HCT116 (cell line): Measurements from ENCODE around the gene RNF150. TPM values are rescaled to one million over a fixed set of nuclear protein-coding genes. Genes with fewer than 3 reads are reported as not detected.

Experiments
- ATAC-seq: fragments of 200-7000 bp; cut with Tn5 transposase; 2 replicates; pipeline ENCODE4 v1.9.1; 2020; ENCODE audit warnings: mild to moderate bottlenecking, moderate library complexity
- BruUV-seq: library from RNA; stranded (reverse); fragments of 400-500 nt; replicated peaks from 2 replicates; lab custom pipeline; 2021; lab: Mats Ljungman, UMichigan
- CTCF ChIA-PET: fragments of 300-600 bp; sonication (Branson Sonifier 250); formaldehyde crosslinking; loops from one replicate; lab custom pipeline; 2021; ENCODE audit warnings: antibody characterized with exemption; lab: Charles Lee
- POLR2A ChIA-PET: fragments of 300-600, 350-600 bp; sonication (Branson Sonifier 250); formaldehyde crosslinking; loops from one replicate; lab custom pipeline; 2021; ENCODE audit warnings: antibody characterized with exemption; lab: Charles Lee
- RAD21 ChIA-PET, 2 experiments: fragments of 300-600 bp; sonication (Branson Sonifier 250); formaldehyde crosslinking; loops; one replicate each; lab custom pipeline; 2023; ENCODE audit warnings: low total read pairs in 2 of 2; ENCODE audit not compliant: uncharacterized antibody in 2 of 2, unreplicated experiment in 2 of 2, low non-redundant PET in 1 of 2; lab: Charles Lee
- DNase-seq: peaks from one replicate; pipeline ENCODE4 v3.0.0-alpha.2; 2010; ENCODE audit warnings: low read depth, low spot score
- H2AFZ ChIP-seq: fragments of 200-600 bp; shearing (Covaris generic), sonication (generic); 2 replicates; pipeline ENCODE4 v1.6.1; 2017; ENCODE audit warnings: low read depth, mixed run types, mixed read lengths, antibody characterized with exemption, low read length; ENCODE audit not compliant: poor library complexity, severe bottlenecking
- H3K27ac ChIP-seq: 2 replicates; pipeline ENCODE4 v1.5.1; 2012; ENCODE audit warnings: low read depth, low read length
- H3K27me3 ChIP-seq: fragments of 200-600 bp; sonication (generic); 2 replicates; pipeline ENCODE4 v1.6.1; 2016; ENCODE audit warnings: mixed run types, low read length, mixed read lengths; ENCODE audit not compliant: insufficient read depth
- H3K36me3 ChIP-seq, 2 experiments: fragments of 200-500 bp in 1 of 2; fragments of 200-600 bp in 1 of 2; sonication (Bioruptor generic) in 1 of 2; sonication (generic) in 1 of 2; 2 replicates each; pipeline versions ENCODE4 v1.5.1 to v1.6.1; 2014 to 2016; ENCODE audit warnings: low read length in 2 of 2, inconsistent platforms in 1 of 2, mixed read lengths in 1 of 2, mixed run types in 1 of 2; ENCODE audit not compliant: insufficient read depth in 2 of 2, control insufficient read depth in 1 of 2
- H3K4me1 ChIP-seq, 2 experiments: fragments of 200-600 bp in 1 of 2; sonication (generic) in 1 of 2; 2 replicates each; pipeline versions ENCODE4 v1.5.1 to v1.6.1; 2012 to 2017; ENCODE audit warnings: low read length in 2 of 2, inconsistent platforms in 1 of 2, mild to moderate bottlenecking in 1 of 2, mixed read lengths in 1 of 2, mixed run types in 1 of 2, moderate library complexity in 1 of 2; ENCODE audit not compliant: insufficient read depth in 2 of 2, control insufficient read depth in 1 of 2
- H3K4me2 ChIP-seq: fragments of 200-600 bp; sonication (generic); 2 replicates; pipeline ENCODE4 v1.6.1; 2017; ENCODE audit warnings: mixed run types, low read length, mixed read lengths
- H3K4me3 ChIP-seq, 2 experiments: fragments of 200-600 bp in 1 of 2; sonication (generic) in 1 of 2; replicated peaks in 1 of 2; 2 replicates each; pipeline ENCODE4 v1.5.1; 2011 to 2016; ENCODE audit warnings: low read length in 2 of 2, control low read depth in 1 of 2, low read depth in 1 of 2, mild to moderate bottlenecking in 1 of 2, mixed read lengths in 1 of 2, mixed run types in 1 of 2
- H3K79me2 ChIP-seq: fragments of 200-600 bp; sonication (generic); 2 replicates; pipeline ENCODE4 v1.6.1; 2017; ENCODE audit warnings: mild to moderate bottlenecking, mixed run types, low read length, moderate library complexity, mixed read lengths; ENCODE audit not compliant: insufficient read depth
- H3K9ac ChIP-seq: fragments of 200-600 bp; sonication (generic); 2 replicates; pipeline ENCODE4 v1.6.1; 2016; ENCODE audit warnings: low read length, mixed read lengths
- H3K9me2 ChIP-seq: fragments of 200-600 bp; sonication (generic), shearing (Covaris generic); 2 replicates; pipeline ENCODE4 v1.6.1; 2017; ENCODE audit warnings: mixed run types, mild to moderate bottlenecking, moderate library complexity; ENCODE audit not compliant: insufficient read depth
- H3K9me3 ChIP-seq, 2 experiments: fragments of 200-500 bp in 1 of 2; fragments of 200-600 bp in 1 of 2; sonication (Bioruptor generic) in 1 of 2; sonication (generic) in 1 of 2; 2 replicates each; pipeline ENCODE4 v1.6.1; 2014 to 2017; ENCODE audit warnings: low read length in 2 of 2, mixed read lengths in 2 of 2, inconsistent platforms in 1 of 2, low read depth in 1 of 2, mild to moderate bottlenecking in 1 of 2, mixed run types in 1 of 2, moderate library complexity in 1 of 2; ENCODE audit not compliant: control insufficient read depth in 1 of 2, insufficient read depth in 1 of 2
- H4K20me1 ChIP-seq: fragments of 200-600 bp; sonication (generic), shearing (Covaris generic); 2 replicates; pipeline ENCODE4 v1.6.1; 2017; ENCODE audit warnings: mixed run types, mild to moderate bottlenecking, moderate library complexity; ENCODE audit not compliant: insufficient read depth
- CBX3 ChIP-seq: IDR thresholded peaks from 2 replicates; pipeline ENCODE4 v1.6.1; 2012; ENCODE audit warnings: low read depth
- EGR1 ChIP-seq: IDR thresholded peaks from 2 replicates; pipeline ENCODE4 v1.6.1; 2012; ENCODE audit warnings: low read depth
- ELF1 ChIP-seq: IDR thresholded peaks from 2 replicates; pipeline ENCODE4 v1.6.1; 2012; ENCODE audit warnings: low read depth, borderline replicate concordance
- EZH2 ChIP-seq: fragments of 200-600 bp; sonication (generic); IDR thresholded peaks from 2 replicates; pipeline ENCODE4 v1.6.1; 2017; ENCODE audit warnings: antibody characterized with exemption, mixed run types
- EZH2phosphoT487 ChIP-seq: fragments of 200-600 bp; IDR thresholded peaks from 2 replicates; pipeline ENCODE4 v1.6.1; 2018; ENCODE audit warnings: antibody characterized with exemption, borderline replicate concordance
- FOSL1 ChIP-seq: IDR thresholded peaks from 2 replicates; pipeline ENCODE4 v1.6.1; 2012; ENCODE audit warnings: low read depth
- POLR2A ChIP-seq: IDR thresholded peaks from 2 replicates; pipeline ENCODE4 v1.7.0; 2011; ENCODE audit warnings: borderline replicate concordance; ENCODE audit not compliant: insufficient read depth, insufficient read length; ENCODE audit errors: extremely low read depth
- POLR2AphosphoS5 ChIP-seq: IDR thresholded peaks from 2 replicates; pipeline ENCODE4 v1.6.1; 2011; ENCODE audit warnings: mild to moderate bottlenecking, low read depth, low read length, moderate library complexity
- SP1 ChIP-seq: IDR thresholded peaks from 2 replicates; pipeline ENCODE4 v1.6.1; 2012; ENCODE audit warnings: low read depth
- TCF7L2 ChIP-seq: IDR thresholded peaks from 2 replicates; pipeline ENCODE4 v1.7.0; 2011; ENCODE audit warnings: borderline replicate concordance, inconsistent platforms; ENCODE audit not compliant: insufficient read depth, insufficient read length; ENCODE audit errors: extremely low read depth
- YY1 ChIP-seq: IDR thresholded peaks from 2 replicates; pipeline ENCODE4 v1.6.1; 2011; ENCODE audit warnings: low read length, low read depth, moderate library complexity, mild to moderate bottlenecking; ENCODE audit not compliant: insufficient replicate concordance; ENCODE audit errors: extremely low read depth
- ZFX ChIP-seq: fragments of 450-650 bp; IDR thresholded peaks from 2 replicates; pipeline ENCODE4 v1.6.1; 2017
- intact Hi-C: fragments of 100-400 bp; cut with micrococcal nuclease; formaldehyde crosslinking; loops from 2 replicates; pipeline ENCODE4 v1.10.0; 2022
- total RNA-seq: library from RNA; stranded (reverse); gene quantifications from one replicate; pipeline ENCODE4 v1.2.1, GENCODE V29; 2021; ENCODE audit not compliant: unreplicated experiment
- TF ChIP-seq, protein P1 (sequence below): IDR thresholded peaks from 2 replicates; pipeline ENCODE4 v1.6.1; 2012
- TF ChIP-seq, protein P2 (sequence below), 3 experiments: fragments of 200-600 bp in 1 of 3; sonication (generic) in 1 of 3; IDR thresholded peaks in 2 of 3; conservative IDR thresholded peaks in 1 of 3; 2 replicates each; pipeline ENCODE4 v1.5.1; 2012 to 2017; ENCODE audit warnings: low read depth in 2 of 3, low read length in 2 of 3, antibody characterized with exemption in 1 of 3, borderline replicate concordance in 1 of 3, control low read depth in 1 of 3, mild to moderate bottlenecking in 1 of 3, mixed read lengths in 1 of 3, mixed run types in 1 of 3, moderate library complexity in 1 of 3; ENCODE audit not compliant: insufficient read depth in 1 of 3
- TF ChIP-seq, protein P3 (sequence below): IDR thresholded peaks from 2 replicates; pipeline ENCODE4 v1.6.1; 2012
- TF ChIP-seq, protein P4 (sequence below): IDR thresholded peaks from 2 replicates; pipeline ENCODE4 v1.6.1; 2012; ENCODE audit warnings: low read depth

Gene RNF150
- total RNA-seq, 1 experiment from 2014 or later: 0.07 TPM

DNA sequence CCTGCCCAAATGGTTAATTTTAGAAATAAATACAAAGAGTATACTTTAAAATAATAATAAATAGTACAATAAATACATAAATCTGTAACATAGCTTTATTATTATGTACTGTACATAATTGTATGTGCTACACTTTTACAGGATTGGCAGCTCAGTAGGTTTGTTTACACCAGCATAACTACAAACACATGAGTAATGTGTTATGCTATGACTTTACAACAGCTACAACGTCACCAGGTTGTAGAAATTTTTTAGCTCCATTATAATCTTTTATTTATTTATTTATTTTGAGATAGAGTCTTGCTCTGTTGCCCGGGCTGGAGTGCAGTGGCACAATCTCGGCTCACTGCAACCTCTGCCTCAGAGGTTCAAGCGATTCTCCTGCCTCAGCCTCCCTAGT lies 31.8 kb downstream of the RNF150 start:
- H3K27me3 ChIP-seq: no peaks in the 10 kb centered on the region
- no peak overlapping the region for H3K4me2 ChIP-seq
- no peaks in the 10 kb centered on the region for H3K9me3 ChIP-seq
- no peaks in the 10 kb centered on the region for H4K20me1 ChIP-seq
- intact Hi-C loops: no loop called here
- no peak overlapping the region for H2AFZ ChIP-seq
- ChIA-PET RAD21 (no interaction called here), CTCF (no interaction called here), POLR2A (no interaction called here)
- BruUV-seq: no TSS peak
- no peaks in the 10 kb centered on the region for H3K79me2 ChIP-seq
- no peaks in the 10 kb centered on the region for H3K9me2 ChIP-seq
- no peak overlapping the region for H3K27ac ChIP-seq
- DNase-seq (no peak), ATAC-seq (no peak)
- H3K4me1 ChIP-seq: peaks cover 0 to 5% of the 10 kb centered on the region in 2 experiments; a peak in 1 of 4 replicates
- no peaks in the 10 kb centered on the region for H3K36me3 ChIP-seq
- no peak for TF ChIP-seq POLR2A
- TF ChIP-seq SP1: no peak
- TF ChIP-seq, protein P1, sequence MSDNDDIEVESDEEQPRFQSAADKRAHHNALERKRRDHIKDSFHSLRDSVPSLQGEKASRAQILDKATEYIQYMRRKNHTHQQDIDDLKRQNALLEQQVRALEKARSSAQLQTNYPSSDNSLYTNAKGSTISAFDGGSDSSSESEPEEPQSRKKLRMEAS: no peak
- no peak for TF ChIP-seq FOSL1
- TF ChIP-seq POLR2AphosphoS5: no peak
- no peak overlapping the region for H3K9ac ChIP-seq
- H3K4me3 ChIP-seq: no peak overlapping the region

DNA sequence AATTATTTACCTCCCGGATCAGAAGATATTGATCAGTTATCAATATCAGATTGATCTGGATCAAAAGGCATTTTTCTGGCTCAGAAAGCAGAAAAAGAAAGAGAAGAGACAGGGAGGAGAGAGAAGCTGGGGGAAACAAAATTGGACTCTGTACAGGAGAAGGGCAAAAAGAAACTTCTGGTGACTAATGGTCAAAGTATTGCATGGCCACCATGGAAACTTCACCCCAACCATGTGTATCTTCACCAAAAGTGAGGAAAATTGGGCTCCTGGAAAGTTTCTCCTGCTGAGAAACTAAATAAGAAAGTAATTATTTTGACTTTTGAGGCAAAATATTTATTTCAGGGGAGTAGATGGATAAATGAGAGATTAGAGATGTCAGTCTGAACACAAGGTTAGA lies 33.9 kb downstream of the RNF150 start:
- no peak overlapping the region for H3K4me3 ChIP-seq
- ChIA-PET CTCF (no interaction called here), RAD21 (no interaction called here), POLR2A (no interaction called here)
- H3K36me3 ChIP-seq: no peaks in the 10 kb centered on the region
- no TSS peak for BruUV-seq
- DNase-seq (no peak), ATAC-seq (no peak)
- no peaks in the 10 kb centered on the region for H3K27me3 ChIP-seq
- H3K9me2 ChIP-seq: no peaks in the 10 kb centered on the region
- H4K20me1 ChIP-seq: no peaks in the 10 kb centered on the region
- no peak overlapping the region for H3K9ac ChIP-seq
- H3K4me1 ChIP-seq: peaks cover 0 to 5% of the 10 kb centered on the region in 2 experiments; a peak in 1 of 4 replicates
- no peak overlapping the region for H3K27ac ChIP-seq
- intact Hi-C loops: no loop called here
- H2AFZ ChIP-seq: no peak overlapping the region
- no peak overlapping the region for H3K4me2 ChIP-seq
- no peaks in the 10 kb centered on the region for H3K79me2 ChIP-seq
- no peaks in the 10 kb centered on the region for H3K9me3 ChIP-seq
- TF ChIP-seq YY1 (no peak), EZH2phosphoT487 (no peak), ZFX (no peak), EZH2 (no peak), ELF1 (no peak), FOSL1 (no peak), TCF7L2 (no peak), SP1 (no peak), CBX3 (no peak), EGR1 (no peak)
- TF ChIP-seq, protein P2, sequence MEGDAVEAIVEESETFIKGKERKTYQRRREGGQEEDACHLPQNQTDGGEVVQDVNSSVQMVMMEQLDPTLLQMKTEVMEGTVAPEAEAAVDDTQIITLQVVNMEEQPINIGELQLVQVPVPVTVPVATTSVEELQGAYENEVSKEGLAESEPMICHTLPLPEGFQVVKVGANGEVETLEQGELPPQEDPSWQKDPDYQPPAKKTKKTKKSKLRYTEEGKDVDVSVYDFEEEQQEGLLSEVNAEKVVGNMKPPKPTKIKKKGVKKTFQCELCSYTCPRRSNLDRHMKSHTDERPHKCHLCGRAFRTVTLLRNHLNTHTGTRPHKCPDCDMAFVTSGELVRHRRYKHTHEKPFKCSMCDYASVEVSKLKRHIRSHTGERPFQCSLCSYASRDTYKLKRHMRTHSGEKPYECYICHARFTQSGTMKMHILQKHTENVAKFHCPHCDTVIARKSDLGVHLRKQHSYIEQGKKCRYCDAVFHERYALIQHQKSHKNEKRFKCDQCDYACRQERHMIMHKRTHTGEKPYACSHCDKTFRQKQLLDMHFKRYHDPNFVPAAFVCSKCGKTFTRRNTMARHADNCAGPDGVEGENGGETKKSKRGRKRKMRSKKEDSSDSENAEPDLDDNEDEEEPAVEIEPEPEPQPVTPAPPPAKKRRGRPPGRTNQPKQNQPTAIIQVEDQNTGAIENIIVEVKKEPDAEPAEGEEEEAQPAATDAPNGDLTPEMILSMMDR (IDR thresholded peaks at IDR 0.05 in 2 of 3, conservative IDR thresholded peaks at IDR 0.05 in 1 of 3; ENCODE audit: borderline replicate concordance in 1 of 3, insufficient read depth in 1 of 3, low read depth in 2 of 3, low read length in 2 of 3): no peak
- TF ChIP-seq, protein P3, sequence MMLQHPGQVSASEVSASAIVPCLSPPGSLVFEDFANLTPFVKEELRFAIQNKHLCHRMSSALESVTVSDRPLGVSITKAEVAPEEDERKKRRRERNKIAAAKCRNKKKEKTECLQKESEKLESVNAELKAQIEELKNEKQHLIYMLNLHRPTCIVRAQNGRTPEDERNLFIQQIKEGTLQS: no peak
- TF ChIP-seq, protein P4, sequence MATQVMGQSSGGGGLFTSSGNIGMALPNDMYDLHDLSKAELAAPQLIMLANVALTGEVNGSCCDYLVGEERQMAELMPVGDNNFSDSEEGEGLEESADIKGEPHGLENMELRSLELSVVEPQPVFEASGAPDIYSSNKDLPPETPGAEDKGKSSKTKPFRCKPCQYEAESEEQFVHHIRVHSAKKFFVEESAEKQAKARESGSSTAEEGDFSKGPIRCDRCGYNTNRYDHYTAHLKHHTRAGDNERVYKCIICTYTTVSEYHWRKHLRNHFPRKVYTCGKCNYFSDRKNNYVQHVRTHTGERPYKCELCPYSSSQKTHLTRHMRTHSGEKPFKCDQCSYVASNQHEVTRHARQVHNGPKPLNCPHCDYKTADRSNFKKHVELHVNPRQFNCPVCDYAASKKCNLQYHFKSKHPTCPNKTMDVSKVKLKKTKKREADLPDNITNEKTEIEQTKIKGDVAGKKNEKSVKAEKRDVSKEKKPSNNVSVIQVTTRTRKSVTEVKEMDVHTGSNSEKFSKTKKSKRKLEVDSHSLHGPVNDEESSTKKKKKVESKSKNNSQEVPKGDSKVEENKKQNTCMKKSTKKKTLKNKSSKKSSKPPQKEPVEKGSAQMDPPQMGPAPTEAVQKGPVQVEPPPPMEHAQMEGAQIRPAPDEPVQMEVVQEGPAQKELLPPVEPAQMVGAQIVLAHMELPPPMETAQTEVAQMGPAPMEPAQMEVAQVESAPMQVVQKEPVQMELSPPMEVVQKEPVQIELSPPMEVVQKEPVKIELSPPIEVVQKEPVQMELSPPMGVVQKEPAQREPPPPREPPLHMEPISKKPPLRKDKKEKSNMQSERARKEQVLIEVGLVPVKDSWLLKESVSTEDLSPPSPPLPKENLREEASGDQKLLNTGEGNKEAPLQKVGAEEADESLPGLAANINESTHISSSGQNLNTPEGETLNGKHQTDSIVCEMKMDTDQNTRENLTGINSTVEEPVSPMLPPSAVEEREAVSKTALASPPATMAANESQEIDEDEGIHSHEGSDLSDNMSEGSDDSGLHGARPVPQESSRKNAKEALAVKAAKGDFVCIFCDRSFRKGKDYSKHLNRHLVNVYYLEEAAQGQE: no peak
